Naive B cell (primary cell): ENCODE measurements around the gene FKBP7. TPM values are rescaled to one million over a fixed set of nuclear protein-coding genes. Genes with fewer than 3 reads are reported as not detected.
"Not testable (repeated sequence)": the region's sequence is repeated elsewhere in the genome, so short reads cannot be mapped to it uniquely, and the experiment has no call there.

Experiments used
- ATAC-seq, 2 donors: fragments of 150-1000 bp; cut with Tn5 transposase; 2 replicates each; pipeline ENCODE4 v1.10.0; 2021; ENCODE audit warnings: low read depth in 2 of 2, mild to moderate bottlenecking in 2 of 2, moderate library complexity in 2 of 2
- DNase-seq: peaks from one replicate; pipeline ENCODE4 v3.0.0; 2022
- H3K27ac Mint-ChIP-seq, 6 donors: one replicate each; pipeline ENCODE4 v1.8.0; 2020 to 2022; ENCODE audit warnings: mild to moderate bottlenecking in 6 of 6, mixed read lengths in 6 of 6, moderate library complexity in 5 of 6, inconsistent platforms in 2 of 6
- H3K27me3 Mint-ChIP-seq, 3 donors: one replicate each; pipeline ENCODE4 v1.8.0; 2021 to 2022; ENCODE audit warnings: mixed read lengths in 3 of 3, mild to moderate bottlenecking in 1 of 3
- H3K36me3 Mint-ChIP-seq, 2 donors: one replicate each; pipeline ENCODE4 v1.8.0; 2020 to 2022; ENCODE audit warnings: mixed read lengths in 2 of 2, inconsistent platforms in 1 of 2, mild to moderate bottlenecking in 1 of 2
- H3K4me1 Mint-ChIP-seq, 3 donors: one replicate each; pipeline ENCODE4 v1.8.0; 2020 to 2022; ENCODE audit warnings: mixed read lengths in 3 of 3, inconsistent platforms in 1 of 3, mild to moderate bottlenecking in 1 of 3, moderate library complexity in 1 of 3
- H3K4me3 Mint-ChIP-seq, 8 donors: one replicate each; pipeline ENCODE4 v1.8.0; 2020 to 2022; ENCODE audit warnings: mild to moderate bottlenecking in 8 of 8, mixed read lengths in 8 of 8, moderate library complexity in 8 of 8, inconsistent platforms in 2 of 8
- H3K9me3 Mint-ChIP-seq, 7 donors: one replicate each; pipeline ENCODE4 v1.8.0; 2020 to 2022; ENCODE audit warnings: mixed read lengths in 7 of 7, mild to moderate bottlenecking in 5 of 7, inconsistent platforms in 2 of 7, moderate library complexity in 1 of 7
- polyA plus RNA-seq, 6 donors: library from polyadenylated mRNA; unstranded; fragments of 300-500 nt; fragmentation: Illumina TruSeq; gene quantifications; one replicate each; pipeline ENCODE4 v1.2.3, GENCODE V29; 2021; ENCODE audit warnings: low read depth in 6 of 6

Gene FKBP7
- polyA plus RNA-seq, 6 donors from 2014 or later = 2.4 to 9.9 (median 4.7) TPM

GRCh38 chr2:178423746-178424145, 54.7 kb downstream of the FKBP7 start:
- not testable (repeated sequence) for H3K4me1 Mint-ChIP-seq, H3K4me3 Mint-ChIP-seq, ATAC-seq, H3K27me3 Mint-ChIP-seq, DNase-seq
- Mint-ChIP-seq H3K27ac (peak overlapping the region in 1 of 6 donors; percentile 10), H3K9me3 (peaks cover 9 to 24% (median 16%) of the 10 kb centered on the region in 7 donors), H3K36me3 (peaks cover 22 to 25% of the 10 kb centered on the region in 2 donors)

- Mint-ChIP-seq H3K36me3 (peaks cover 22% of the 10 kb centered on the region in 2 donors), H3K27ac (no peak overlapping the region), H3K9me3 (peaks cover 9 to 24% (median 16%) of the 10 kb centered on the region in 7 donors), H3K4me3 (no peak overlapping the region), H3K4me1 (peaks cover 0 to 8% (median 4%) of the 10 kb centered on the region in 3 donors), H3K27me3 (no peaks in the 10 kb centered on the region)
- no peak for DNase-seq
- no peak for ATAC-seq
These were observed 56.3 kb downstream of the FKBP7 start for GRCh38 chr2:178422097-178422496.

- H3K4me1 Mint-ChIP-seq = peaks cover 0 to 8% (median 4%) of the 10 kb centered on the region in 3 donors
- DNase-seq (no peak), ATAC-seq (no peak)
- no peak overlapping the region for H3K4me3 Mint-ChIP-seq
- peaks cover 7 to 12% of the 10 kb centered on the region in 2 donors for H3K36me3 Mint-ChIP-seq
- H3K9me3 Mint-ChIP-seq = peaks cover 6 to 13% (median 8%) of the 10 kb centered on the region in 7 donors
- H3K27me3 Mint-ChIP-seq = no peaks in the 10 kb centered on the region
- peak overlapping the region in 1 of 6 donors; percentile 8 for H3K27ac Mint-ChIP-seq
These were observed 57.9 kb downstream of the FKBP7 start for GRCh38 chr2:178420463-178420999.

- Mint-ChIP-seq H3K4me3 (no peak overlapping the region), H3K27ac (no peak overlapping the region), H3K27me3 (no peaks in the 10 kb centered on the region), H3K9me3 (peaks cover 0 to 5% (median 0%) of the 10 kb centered on the region in 7 donors), H3K36me3 (no peaks in the 10 kb centered on the region), H3K4me1 (peaks cover 7 to 19% (median 16%) of the 10 kb centered on the region in 3 donors)
- ATAC-seq (no peak), DNase-seq (no peak)
These were observed 59.3 kb downstream of the FKBP7 start for GRCh38 chr2:178419123-178419522.

GRCh38 chr2:178418426-178418825, 60.0 kb downstream of the FKBP7 start:
- H3K4me3 Mint-ChIP-seq = no peak overlapping the region
- ATAC-seq (no peak), DNase-seq (no peak)
- H3K4me1 Mint-ChIP-seq = peaks cover 10 to 24% (median 23%) of the 10 kb centered on the region in 3 donors
- H3K27me3 Mint-ChIP-seq = no peaks in the 10 kb centered on the region
- no peak overlapping the region for H3K27ac Mint-ChIP-seq
- H3K36me3 Mint-ChIP-seq = no peaks in the 10 kb centered on the region
- H3K9me3 Mint-ChIP-seq = no peaks in the 10 kb centered on the region

- H3K27me3 Mint-ChIP-seq = no peaks in the 10 kb centered on the region
- no peaks in the 10 kb centered on the region for H3K9me3 Mint-ChIP-seq
- H3K4me3 Mint-ChIP-seq = no peak overlapping the region
- H3K27ac Mint-ChIP-seq = no peak overlapping the region
- ATAC-seq (no peak), DNase-seq (no peak)
- H3K4me1 Mint-ChIP-seq = peaks cover 13 to 28% (median 28%) of the 10 kb centered on the region in 3 donors
- no peaks in the 10 kb centered on the region for H3K36me3 Mint-ChIP-seq
These were observed 60.5 kb downstream of the FKBP7 start for GRCh38 chr2:178417916-178418315.

- no peaks in the 10 kb centered on the region for H3K9me3 Mint-ChIP-seq
- no peaks in the 10 kb centered on the region for H3K36me3 Mint-ChIP-seq
- DNase-seq (no peak), ATAC-seq (no peak)
- H3K27me3 Mint-ChIP-seq = no peaks in the 10 kb centered on the region
- no peak overlapping the region for H3K27ac Mint-ChIP-seq
- H3K4me3 Mint-ChIP-seq = no peak overlapping the region
- peaks cover 13 to 28% (median 28%) of the 10 kb centered on the region in 3 donors for H3K4me1 Mint-ChIP-seq
These were observed 62.4 kb downstream of the FKBP7 start for GRCh38 chr2:178415979-178416378.

GRCh38 chr2:178414266-178415247, 63.8 kb downstream of the FKBP7 start:
- ATAC-seq (peak; percentile 60), DNase-seq (peak; percentile 73)
- Mint-ChIP-seq H3K9me3 (no peaks in the 10 kb centered on the region), H3K27me3 (no peaks in the 10 kb centered on the region), H3K36me3 (no peaks in the 10 kb centered on the region), H3K4me3 (peak overlapping the region; percentile 84 to 98 (median 96)), H3K27ac (peak overlapping the region; percentile 90 to 99 (median 98)), H3K4me1 (peaks cover 13 to 24% (median 20%) of the 10 kb centered on the region in 3 donors)

Other genes starting within 250 kb of the FKBP7 start
- 100 to 1,000 TPM in 1 of 6 donors, 10 to 100 TPM in 5; 59.8 to 107 (median 75.9) TPM for gene PRKRA, start 27.4 kb downstream of the FKBP7 start, polyA plus RNA-seq
- under 1 TPM in 4 of 6 donors, not detected in 2; 0.24 to 0.68 (median 0.46) TPM for gene PJVK, start 27.2 kb downstream of the FKBP7 start, polyA plus RNA-seq
- gene PLEKHA3, start 1.9 kb upstream of the FKBP7 start, polyA plus RNA-seq = 10 to 100 TPM; 20.9 to 23.8 (median 22.3) TPM